ENCODE data around the gene GPR146.
A peak's percentile ranks its signal among the peaks of the same experiment; 100 is the strongest.
"Not testable (repeated sequence)": the region's sequence is repeated elsewhere in the genome, so short reads cannot be mapped to it uniquely, and the experiment has no call there.

Gene GPR146

DNA sequence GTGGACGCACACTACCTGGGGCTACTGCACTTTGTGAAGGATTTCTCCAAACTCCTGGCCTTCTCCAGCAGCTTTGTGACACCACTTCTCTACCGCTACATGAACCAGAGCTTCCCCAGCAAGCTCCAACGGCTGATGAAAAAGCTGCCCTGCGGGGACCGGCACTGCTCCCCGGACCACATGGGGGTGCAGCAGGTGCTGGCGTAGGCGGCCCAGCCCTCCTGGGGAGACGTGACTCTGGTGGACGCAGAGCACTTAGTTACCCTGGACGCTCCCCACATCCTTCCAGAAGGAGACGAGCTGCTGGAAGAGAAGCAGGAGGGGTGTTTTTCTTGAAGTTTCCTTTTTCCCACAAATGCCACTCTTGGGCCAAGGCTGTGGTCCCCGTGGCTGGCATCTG lies 14.0 kb downstream of the GPR146 start:
- no peak for DNase-seq (ENCODE audit: low read depth in 2 of 2)

- DNase-seq (ENCODE audit: low read depth in 2 of 2): no peak
Observed at GRCh38 chr7:1058821-1059199, 14.5 kb downstream of the GPR146 start.

DNA sequence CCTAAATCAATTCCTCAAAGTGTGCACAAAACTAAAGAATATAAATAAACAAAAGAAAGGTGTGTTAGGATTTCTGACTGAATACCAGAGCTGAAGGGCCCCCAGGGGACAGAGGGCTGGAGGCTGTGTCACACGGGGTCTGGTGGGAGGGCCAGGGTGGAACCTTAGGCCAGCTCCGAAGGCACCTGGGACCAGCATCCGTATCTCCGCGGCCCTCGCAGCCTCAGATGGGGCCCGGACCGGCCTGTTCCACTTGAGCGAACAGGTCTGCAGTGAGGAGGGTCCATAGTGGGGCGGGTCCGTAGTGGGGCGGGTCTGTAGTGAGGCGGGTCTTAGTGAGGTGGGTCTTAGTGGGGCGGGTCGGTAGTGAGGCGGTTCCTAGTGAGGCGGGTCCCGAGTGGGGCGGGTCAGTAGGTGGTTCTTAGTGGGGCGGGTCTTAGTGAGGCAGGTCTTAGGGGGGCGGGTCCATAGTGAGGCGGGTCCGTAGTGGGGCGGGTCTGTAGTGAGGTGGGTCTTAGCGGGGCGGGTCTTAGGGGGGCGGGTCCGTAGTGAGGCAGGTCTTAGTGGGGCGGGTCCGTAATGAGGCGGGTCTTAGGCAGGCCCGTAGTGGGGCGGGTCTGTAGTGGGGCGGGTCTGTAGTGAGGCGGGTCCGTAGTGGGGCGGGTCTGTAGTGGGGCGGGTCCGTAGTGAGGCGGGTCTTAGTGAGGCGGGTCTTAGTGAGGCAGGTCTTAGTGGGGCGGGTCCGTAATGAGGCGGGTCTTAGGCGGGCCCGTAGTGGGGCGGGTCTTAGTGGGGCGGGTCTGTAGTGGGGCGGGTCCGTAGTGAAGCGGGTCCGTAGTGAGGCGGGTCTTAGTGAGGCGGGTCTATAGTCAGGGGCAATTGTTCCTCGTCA lies 15.1 kb downstream of the GPR146 start:
- DNase-seq (ENCODE audit: low read depth in 2 of 2): no peak

DNA sequence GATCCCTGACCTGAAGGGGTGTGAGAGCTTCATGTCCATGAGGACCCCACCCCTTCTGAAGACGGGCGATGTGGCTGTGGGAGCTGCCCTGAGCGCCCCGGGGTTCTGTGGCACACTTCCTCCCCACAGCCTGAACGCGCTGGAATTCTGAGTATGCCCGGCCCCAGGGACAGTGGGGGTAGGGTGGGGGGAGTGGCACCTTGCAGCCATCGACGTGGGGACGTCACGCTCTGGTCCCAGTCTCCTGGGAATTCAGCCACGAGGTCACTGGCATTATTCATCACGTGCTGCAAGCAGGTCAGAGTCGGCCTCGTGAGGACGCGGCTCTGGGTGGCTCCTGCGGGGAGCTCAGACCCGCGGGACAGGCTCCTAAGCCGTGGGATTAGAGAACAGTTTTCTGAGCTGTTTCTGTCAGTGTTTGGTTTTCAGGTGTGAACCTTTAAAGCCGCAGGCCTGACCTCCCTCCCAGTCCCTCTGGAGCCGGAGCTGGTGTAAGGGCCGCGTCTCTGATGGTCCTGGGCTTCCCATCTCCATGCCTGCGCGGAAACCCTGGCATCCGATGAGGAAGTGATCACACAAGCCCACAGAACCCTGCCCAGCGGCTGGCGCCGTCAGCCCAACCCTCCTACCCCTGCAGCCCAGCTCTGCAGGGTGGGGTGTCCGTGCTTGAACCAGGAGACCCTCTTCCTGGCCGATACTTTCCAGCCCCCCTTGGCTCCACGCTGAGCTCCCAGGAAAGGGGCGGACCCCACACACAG lies 16.1 kb downstream of the GPR146 start:
- no peak for DNase-seq (ENCODE audit: low read depth in 2 of 2)

DNA sequence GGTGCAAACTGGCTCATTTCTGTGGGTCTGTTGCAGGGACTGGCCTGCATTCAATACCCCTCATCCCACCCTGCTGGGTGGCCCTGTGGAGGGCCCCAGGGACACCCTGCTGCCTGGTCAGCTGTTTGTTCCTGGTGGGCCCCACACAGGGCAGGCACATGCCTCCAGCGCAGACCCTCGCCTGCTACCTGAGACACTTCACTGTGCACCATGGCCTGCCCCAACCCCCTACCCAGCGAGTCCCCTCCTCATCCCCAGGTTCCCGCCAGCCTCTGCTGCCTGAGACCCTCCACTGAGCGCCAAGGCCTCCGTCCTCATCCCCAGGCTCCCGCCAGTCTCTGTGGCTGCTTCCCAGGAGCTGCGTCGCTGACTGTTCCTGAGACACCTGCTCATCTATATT lies 16.8 kb downstream of the GPR146 start:
- DNase-seq (ENCODE audit: low read depth in 2 of 2): no peak

DNA sequence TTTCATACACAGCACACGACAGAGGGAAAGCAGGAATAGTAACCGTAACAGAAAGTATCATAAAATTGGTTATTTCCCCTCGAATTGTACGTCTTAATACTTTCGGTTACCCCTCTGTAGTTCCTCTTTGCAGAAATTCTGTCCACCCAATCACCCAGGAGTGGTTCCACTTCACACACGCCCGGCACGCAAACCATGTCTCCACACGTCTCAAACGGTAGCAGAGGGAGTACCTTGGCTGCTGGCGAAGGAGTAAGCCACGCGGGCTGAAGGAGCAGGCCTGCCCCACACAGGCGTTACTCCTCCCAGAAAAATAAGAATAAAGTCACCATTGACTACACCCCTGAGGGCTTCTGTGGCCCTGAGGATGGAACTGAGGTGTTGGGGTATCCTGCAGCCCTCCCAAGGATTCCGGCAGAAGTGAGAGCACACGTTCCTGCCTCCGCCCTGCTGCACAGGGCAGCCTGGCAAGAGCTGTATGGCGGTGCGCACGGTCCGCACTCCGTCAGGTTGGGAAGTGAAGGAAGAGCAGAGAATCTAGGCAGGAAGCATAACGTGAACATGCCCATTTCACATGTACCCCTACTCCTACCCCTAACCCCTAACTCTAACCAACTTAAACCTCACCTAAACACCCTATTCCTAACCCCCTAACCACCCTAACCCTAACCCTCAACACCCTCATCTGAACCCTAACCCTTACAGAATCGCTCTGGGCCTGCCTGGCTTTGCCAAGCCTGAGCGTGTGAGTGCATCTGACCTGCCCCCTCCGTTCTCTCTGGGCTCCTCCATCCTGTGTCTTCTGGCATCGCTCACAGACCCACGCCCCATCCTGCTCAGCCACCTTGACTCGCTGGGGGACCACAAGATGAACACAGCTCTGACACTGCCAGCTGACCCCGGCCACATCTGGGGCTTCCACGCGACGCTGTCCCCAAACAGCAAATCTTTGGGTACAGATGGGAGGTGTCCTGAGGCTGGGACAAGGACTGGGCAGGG lies 18.2 kb downstream of the GPR146 start:
- DNase-seq (ENCODE audit: low read depth in 2 of 2): no peak

DNA sequence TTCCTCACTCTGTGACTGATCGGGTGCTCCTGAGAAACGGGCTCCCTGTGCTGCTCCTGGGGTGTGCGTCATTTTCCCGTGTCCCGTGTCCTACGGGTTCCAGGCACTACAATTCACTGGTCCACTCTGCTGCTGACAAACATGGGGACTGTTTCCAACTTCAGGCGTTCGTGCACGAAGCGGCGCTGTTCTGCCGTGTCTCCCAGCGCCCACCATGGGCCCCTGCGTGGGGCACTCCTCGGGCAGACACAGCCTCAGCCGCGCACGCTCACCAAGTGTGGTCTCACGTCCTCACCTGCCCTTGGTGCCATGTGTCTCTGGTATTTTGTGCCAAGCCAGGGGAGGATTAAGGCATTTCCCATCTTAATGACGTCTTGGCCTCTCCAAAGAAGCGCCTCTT lies 19.0 kb downstream of the GPR146 start:
- DNase-seq (ENCODE audit: low read depth in 2 of 2): no peak

DNA sequence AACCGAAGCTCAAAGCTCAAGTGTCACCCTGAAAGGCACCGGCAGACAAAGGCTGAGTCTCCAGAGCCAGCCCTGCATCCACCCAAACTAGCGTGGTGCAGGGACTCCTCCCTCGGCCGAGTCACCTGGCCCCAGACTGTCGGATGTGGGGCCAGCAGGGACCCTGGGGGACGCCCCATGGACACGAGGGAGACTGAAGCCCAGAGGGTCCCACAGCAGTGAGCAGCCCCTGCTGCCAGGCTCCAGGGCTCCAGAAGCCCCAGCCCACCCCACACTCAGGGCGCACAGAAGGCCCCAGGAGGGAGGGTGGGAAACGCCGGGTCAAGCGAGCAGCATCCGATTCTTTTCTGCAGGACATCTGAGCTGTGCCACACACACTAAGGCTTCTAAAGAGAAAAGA lies 20.2 kb downstream of the GPR146 start:
- DNase-seq (ENCODE audit: low read depth in 2 of 2): no peak

- DNase-seq (ENCODE audit: low read depth in 2 of 2): no peak
Observed at GRCh38 chr7:1065263-1065584, 20.9 kb downstream of the GPR146 start.

DNA sequence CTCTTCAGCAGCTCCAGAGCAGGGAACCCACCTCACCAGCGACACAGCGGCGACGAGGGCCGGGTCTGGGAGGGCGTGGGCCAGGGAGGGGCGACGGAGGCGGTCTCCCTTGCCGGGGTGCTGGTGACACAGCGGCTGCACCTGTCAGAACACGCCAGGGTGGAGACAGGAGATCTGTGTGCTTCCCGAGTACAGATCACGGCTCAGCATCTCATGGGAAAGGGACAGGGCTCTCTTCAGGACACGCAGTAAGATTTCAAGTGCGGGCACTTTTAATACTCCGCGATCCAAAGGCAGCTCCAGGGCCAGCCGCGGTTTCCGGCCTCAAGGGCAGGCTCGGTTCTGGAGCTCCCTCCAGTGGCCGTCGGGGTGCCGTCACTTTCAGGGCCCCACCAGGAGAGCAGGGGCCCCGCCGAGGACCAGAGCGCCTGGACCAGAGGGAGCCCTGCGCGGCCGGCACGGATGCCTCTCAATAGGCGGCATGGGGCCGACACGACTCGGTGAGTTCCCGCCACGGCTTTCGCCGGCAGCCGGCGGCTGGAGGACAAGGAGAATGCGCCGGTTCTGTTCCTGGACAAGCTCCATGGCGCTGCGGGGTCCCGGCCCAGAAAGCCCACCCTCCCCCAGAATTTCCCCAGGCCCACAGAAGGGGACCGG lies 21.4 kb downstream of the GPR146 start:
- peak; percentile 52 to 67 for DNase-seq (ENCODE audit: low read depth in 2 of 2)

DNA sequence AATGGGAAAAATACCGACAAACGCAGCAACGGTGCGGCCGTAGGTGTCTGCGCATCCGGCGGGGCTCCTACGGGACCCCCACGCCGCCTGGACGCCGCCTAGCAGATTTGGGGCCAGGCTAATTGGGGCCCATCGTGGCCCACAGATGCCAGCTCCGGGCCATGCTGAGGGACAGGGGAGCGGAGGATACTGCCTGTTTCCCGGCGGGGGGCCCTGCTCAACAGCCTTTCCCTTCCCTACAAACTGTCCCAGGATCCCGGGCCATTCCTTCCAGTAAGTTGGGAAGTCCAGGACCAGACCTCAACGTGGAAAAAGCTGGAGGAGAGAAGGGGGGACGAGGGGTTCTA lies 21.9 kb downstream of the GPR146 start:
- no peak for DNase-seq (ENCODE audit: low read depth in 2 of 2)

GRCh38 chr7:1068013-1068412 lies 23.7 kb downstream of the GPR146 start:
- DNase-seq (ENCODE audit: low read depth in 2 of 2): no peak

GRCh38 chr7:1068619-1069018 lies 24.3 kb downstream of the GPR146 start:
- no peak for DNase-seq (ENCODE audit: low read depth in 2 of 2)

DNA sequence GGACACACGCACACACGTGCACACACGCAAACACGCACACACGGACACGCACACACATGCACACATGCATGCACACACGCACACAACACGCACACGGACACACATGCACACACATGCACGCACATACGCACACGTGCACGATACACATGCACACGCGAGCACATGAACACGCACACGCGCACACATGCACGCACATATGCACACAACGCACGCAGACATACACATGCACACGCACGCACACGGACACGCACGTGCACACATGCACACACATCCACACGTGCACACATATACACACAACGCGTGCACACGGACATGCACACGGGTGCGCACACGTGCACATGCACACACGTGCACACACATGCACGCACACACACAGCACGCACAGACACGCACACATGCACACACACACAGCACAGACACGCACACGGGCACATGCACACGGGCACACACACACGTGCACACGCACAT lies 26.2 kb downstream of the GPR146 start:
- no peak for DNase-seq (ENCODE audit: low read depth in 2 of 2)

- no peak for DNase-seq (ENCODE audit: low read depth in 2 of 2)
Observed at GRCh38 chr7:1071731-1072254, 27.4 kb downstream of the GPR146 start.

DNA sequence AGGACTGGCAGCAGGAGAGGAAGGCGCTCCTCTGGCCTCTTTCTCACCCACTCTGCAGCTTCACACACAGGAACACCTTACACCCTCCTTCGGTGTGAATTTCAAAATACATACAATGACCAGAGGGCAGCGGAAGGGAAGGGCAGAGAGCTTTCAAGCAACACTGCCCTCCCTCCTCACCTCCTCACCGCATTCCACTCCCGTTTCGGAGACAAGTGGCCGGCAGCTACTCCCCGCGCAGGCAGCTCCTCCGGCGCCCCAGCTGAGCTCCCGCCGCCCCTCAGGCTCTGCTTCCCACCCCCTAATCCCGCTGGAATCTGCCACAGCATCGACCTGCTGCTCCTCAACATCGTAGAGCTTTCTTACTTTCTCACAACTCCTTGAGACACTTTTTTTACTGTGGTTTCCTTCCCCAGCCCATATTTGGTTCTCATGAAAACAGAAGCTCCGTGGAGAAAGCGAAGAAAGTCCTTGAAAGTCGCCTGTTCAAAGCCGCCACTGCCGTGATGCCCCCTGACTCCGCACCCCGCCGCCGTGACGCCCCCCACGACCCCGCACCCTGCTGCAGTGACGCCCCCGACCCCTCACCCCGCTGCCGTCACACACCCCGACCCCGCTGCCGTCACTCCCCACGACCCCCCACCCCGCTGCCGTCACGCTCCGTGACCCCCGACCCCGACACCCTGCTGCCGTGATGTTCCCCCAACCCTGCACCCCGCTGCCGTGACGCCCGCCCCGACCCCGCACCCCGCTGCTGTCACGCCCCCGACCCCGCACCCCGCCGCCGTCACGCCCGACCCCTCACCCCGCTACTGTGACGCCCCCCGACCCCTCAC lies 29.0 kb downstream of the GPR146 start:
- DNase-seq (ENCODE audit: low read depth in 2 of 2): no peak

DNA sequence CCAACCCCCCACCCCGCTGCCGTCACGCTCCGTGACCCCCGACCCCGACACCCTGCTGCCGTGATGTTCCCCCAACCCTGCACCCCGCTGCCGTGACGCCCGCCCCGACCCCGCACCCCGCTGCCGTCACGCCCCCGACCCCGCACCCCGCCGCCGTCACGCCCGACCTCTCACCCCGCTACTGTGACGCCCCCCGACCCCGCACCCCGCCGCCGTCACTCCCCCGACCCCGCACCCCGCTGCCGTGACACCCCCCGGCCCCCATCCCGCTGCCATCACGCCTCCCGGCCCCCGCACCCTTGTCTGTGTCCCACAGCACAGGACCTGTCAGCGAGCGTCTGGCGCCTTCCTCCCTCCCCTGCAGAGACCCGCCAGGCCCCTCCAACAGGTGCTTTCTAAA lies 29.7 kb downstream of the GPR146 start:
- not testable (repeated sequence) for DNase-seq (ENCODE audit: low read depth in 2 of 2)

- DNase-seq (ENCODE audit: low read depth in 2 of 2): no peak
Observed at GRCh38 chr7:1074593-1075431, 30.5 kb downstream of the GPR146 start.
